ENCODE measurements around the gene LMCD1.
"Not testable (repeated sequence)": the region's sequence is repeated elsewhere in the genome, so short reads cannot be mapped to it uniquely, and the experiment has no call there.

Gene LMCD1

DNA sequence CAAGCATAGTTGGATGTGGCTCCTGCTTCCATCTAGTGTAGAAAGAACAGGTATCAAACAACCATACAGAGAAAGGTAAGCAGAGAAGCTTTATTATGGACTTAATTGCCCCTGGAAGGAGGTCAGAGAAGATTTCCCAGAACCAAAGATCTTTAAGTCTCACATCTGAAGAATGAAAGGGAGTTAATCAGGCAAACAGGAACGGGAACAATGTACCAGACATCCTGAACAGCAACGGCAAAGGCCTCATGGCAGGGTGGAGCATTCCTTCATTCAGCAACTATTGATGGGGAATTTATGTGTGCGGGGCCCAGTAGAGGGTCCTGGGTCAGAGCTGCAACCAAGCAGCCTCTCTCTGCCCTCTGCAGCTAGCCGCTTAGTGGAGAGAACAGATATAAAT, 61.5 kb downstream of the LMCD1 start:
- DNase-seq, result no peak

DNA sequence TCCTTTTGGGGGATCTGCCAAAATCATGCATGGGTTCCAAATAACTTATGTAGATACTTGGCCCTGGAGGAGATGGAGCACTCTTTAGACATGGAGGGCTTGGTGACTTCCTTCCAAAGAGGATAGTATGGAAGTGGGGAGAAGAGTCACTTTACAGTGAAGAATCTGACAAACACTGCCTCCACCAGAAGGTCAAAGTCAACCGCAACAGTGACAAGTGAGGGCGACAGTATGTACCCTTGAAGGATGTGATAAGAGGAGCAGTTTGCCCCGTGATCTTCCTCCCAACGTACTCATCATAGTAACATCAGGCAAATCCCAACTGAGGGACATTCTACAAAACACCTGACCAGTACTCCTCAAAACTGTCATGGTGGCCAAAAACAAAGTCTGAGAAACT, 62.0 kb downstream of the LMCD1 start:
- no peak for DNase-seq

DNA sequence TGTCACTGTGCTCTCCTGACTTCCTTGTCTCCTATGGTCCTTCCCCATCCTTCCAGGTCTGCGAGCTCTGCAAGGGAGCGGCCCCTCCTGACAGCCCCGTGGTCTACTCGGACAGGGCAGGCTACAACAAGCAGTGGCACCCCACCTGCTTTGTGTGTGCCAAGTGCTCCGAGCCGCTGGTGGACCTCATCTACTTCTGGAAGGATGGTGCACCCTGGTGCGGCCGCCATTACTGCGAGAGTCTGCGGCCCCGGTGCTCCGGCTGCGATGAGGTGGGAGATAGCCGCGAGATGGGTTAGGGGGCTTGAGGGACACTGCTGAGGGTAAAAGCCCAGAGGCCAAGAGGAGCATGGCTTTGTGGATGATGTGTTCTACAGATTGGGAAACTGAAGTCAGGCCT, 63.8 kb downstream of the LMCD1 start:
- DNase-seq, result no peak

DNA sequence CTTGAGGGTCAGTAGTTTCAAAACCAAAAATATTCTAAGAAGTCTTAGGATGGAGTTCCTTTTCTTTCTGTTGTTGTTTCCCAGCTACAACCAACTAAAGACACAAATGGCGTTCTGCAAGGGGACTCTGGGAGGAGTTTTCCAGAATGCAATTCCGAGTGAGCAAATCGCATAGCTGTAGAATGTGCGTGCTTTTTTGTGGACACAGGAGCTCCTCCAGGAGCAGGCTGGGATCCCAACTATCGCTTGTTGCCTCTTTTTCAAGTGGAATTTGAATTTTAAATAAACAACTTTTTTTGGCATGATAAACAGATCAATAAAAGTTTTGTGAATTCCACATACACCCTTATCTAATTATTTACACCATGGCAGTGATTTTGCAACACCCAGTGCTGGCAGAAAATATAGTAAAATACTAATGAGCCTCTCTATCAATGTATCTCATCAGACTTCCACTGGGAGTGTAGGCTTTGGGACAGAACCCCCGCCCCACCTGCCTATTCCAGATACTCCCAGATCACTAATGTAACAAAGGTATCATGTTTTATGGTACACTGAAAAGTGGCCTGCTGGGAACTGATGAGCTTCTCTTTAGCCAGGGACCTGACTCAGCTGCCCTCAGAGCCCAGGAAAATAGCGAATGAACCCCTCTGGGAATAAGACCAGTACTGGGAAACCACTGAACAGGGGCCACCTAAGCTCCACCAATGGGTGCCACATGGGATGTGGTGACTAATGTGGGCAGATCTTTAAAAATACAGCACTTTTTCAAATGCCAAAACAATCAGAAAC, 66.4 kb downstream of the LMCD1 start:
- no peak for DNase-seq

DNA sequence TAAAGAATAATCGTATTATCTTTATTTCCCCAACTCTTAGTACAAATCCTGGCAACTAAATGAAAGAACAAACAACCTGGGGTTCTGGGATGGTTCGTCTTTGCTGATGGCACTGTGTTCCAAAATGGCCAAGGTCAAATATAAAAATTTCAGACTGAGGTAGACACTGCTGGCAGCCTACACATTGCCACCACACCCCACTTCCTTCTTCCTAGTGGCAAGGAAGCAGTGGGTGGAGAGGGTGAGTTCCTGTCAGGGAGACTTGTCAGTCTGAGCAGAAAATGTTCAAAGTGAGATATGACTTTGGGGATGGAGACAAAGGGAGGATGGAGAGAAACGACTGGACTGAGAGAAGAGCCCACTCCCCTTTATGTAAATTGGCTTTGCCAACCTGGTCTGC, 69.6 kb downstream of the LMCD1 start:
- no peak for DNase-seq

DNA sequence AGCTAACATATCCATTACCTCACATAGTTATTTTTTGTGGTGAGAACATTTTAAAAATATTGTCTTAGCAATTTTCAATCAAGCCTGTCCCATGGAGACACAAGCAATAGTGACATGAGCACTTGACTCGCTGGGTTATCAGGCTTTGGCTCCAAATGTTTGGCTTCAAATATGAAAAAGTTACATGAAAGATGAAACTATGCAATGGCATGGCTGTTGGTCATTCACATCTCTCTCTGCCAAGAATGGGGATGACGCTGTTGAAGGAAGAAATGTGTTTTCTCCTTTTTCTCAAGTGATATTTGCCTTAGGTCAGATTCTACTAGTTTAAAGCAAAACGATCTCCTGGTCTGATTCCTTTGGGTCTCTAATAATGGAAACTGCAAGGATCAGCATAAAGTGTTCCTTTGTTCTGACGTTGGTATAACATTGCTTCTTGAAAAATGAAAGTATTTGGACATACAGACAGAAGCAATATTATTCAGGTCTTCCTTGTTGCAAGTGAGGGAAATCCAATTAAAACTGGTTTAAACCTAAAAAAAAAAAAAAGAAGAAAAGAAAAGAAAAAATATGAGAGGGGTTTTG, 71.8 kb downstream of the LMCD1 start:
- no peak for DNase-seq

DNA sequence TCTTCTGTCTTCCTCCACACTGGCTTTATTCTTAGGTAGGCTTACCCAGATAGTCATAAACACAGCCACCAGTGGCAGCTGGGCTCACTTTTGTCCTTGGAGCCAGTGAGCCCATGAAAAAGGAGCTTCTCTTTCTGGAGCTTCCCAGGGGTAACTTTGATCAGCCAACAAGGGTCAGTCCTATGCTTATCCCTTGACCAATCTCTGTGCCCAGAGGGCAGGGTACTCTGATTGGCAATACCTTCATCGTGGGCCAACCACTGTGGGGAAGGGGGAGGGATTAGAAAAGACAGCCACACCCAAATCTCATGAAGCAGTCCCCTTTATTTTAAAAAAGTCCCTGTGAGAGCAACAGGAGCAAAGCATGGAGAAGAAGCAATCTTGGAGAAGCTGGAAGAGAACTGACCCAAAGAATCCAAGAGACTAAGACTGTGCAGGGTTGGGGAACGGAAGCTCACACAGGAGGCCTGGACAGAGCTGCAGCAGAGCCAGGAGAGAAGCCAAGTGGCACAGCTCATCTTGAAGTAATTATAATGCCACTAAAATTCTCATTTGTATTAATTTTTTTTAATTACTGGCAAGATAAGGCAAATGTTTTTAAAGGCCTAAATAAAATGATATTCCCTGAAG, 72.5 kb downstream of the LMCD1 start:
- no peak for DNase-seq

DNA sequence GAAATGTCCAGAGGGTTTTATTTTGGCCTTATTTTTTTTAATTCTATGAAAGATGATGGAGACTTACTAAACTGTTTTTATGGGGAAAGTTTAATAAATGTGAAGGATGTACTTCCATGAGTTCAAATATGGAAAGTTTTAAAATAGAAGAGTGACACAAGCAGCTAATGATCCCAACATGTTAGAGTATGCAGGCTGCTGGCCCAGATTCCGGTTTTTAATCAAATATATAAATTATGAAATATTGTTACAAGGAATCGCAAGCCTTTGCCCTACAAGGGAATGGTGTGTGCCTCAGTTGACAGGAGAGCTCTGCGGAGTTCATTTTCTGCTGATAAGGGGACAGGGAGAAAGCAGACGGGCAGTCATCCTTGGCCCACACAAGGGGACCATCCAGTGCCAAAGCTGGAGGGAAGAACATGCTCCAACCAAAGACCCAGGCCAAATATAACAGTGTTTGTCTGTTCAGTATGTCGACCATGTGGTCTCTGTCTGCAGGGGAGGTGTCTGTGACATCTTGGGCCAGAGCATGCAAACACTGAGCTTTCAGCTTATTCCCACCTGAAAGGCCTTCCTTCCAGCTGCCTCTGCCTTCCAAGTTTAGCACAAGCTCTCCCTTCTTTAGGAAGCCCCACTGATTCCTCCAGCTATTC, 73.2 kb downstream of the LMCD1 start:
- no peak for DNase-seq

DNA sequence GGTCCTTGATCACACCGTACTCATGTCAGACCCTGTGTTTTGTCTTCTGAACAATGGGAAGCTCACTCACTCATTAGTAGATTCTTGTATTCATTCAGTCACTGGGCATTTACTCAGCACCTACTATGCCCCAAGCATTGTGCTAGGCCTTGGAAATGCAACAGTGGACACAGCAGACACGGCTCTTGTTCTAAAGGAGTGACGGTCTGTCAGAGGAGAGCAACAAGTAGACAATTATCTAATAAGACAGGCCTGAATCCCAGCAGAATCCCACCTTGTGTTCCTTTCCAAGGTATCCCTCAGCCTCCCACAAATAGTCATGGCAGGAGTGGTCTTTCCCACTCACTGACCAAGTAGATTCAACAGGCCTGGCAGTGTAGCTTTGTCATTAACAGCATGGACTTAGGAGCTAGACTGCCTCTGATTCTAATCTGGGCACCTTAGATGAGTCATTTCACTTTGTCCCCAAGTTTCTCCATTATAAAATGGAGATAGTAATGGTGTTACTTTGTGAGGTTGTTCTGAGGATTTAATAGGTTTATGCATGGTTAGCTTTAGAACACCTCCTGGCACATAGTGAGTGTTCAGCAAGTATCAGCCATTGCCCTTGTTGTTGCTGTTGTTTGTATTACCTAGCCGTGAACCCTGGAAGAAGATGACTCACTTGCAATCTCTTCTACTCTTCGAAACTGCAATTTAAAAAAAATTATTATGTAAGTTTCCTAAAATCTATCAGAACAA, 73.9 kb downstream of the LMCD1 start:
- no peak for DNase-seq

DNA sequence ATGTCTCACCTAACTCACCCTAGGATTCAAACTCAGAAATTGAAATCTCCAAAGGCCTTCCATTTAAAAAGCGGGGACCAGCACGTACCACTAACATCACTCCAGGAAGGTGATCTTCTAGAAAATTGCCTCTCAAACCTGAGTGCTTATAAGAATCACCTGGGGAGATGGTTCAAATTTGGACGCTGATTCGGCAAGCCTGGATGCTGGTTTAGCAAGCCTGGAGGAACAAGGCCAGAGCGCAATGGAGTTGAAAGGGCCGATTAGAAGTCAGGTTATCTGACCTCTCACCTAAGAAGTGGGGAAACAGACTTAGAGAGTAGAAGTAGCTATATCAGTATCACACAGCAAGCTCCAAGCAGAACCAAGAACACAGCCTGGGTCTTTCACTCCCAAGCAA, 74.8 kb downstream of the LMCD1 start:
- no peak for DNase-seq

DNA sequence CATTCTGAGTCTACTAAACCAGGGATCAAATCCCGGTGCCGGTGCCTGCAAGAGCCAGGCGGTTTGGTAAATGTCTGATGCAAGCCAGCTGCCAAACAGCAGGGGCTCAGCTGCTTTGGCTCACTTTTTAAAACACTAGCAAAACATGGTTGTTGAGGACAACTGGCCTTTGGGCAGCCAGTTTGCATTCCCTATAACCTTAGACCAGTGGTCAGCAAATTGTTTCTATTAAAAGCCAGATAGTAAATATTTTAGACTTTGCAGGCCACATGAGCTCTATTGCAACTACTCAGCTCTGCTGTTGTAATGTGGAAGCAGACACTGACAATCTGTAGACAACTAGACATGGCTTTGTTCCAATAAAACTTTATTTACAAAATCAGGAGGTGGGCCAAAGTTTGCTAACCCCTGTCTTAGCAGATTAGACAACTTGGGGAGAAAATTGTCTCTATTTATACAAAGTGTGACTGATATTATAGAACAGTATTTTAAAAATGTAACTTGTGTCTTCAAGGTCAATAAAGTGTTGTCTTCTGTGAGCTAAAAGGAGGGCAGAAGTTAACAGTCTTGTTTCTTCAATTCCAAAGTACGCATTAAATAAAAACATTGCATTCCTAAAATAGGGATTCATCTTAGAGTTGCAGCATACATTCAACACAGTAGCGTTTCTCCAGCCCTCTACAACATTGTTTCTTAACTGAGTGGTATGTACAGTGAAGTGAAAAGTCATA, 75.4 kb downstream of the LMCD1 start:
- no peak for DNase-seq

DNA sequence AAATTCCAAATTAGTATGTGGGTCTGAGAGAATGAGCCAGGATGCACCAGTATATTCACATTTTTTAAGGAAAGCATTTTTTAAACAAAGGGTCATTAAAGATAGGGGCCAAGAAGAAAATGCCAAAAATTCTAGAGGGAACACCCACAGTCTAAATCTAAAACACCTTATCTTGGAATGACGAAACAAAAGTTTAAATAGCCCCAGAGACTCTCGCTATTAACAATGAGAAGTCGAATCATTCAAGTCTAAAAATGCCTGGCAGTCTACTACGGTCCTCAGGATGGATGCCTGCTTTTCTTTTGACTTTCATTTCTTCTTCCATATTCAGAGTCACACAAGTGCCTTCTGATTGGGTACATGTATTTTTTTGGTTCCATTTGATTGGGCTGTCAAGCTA, 76.7 kb downstream of the LMCD1 start:
- no peak for DNase-seq

DNA sequence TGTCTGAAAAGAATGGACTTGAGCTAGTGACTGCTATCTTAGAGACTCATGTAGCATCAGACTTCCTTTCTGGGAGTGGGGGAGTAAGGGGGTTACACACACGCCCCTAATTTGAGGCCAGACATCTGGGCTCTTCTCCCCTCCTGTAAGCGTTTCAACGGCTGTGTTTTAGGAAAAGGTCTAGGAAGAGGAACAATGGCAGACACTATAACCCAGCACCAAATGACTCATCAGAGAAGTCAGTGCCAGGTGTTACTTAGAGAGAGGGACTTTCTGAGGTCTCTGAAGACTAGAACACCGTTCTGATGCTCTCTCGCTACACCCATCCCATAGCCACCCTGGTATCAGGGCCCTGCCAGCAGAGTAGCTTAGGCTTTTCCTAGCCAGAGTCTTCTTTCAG, 77.5 kb downstream of the LMCD1 start:
- DNase-seq, result no peak

DNA sequence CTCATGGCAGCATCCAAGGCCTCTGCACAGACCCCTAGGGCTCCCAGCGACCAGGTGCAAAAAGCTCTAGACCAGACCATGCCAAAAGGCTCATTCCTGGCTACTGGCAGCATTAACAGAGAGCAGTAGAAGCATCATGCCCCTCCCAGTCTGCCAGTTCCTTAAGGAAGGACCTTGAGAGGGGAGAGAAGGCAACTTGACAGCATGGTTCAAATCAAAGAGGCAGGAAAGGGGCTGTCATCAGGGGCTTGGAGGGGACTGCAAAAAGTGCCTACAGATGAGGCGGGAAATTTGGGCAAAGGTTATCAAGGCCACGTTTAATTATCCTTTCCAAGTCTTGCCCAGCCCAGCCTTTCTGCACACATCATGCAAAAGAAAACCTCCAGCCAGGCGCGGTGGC, 78.3 kb downstream of the LMCD1 start:
- DNase-seq, result no peak

DNA sequence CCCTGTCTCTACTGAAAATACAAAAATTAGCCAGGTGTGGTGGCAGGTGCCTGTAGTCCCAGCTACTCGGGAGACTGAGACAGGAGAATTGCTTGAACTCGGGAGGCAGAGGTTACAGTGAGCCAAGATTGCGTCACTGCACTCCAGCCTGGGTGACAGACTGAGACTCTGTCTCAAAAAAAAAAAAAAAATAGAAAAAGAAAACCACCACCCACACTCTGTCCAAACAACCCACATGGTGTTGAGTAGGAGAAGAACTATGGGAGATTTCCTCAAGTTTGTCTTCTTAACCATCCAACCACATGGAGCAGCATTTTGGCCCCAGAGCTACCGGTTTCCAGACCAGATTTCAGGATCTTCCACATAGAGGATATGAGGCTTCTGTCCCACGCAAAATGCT, 78.8 kb downstream of the LMCD1 start:
- DNase-seq, result not testable (repeated sequence)

DNA sequence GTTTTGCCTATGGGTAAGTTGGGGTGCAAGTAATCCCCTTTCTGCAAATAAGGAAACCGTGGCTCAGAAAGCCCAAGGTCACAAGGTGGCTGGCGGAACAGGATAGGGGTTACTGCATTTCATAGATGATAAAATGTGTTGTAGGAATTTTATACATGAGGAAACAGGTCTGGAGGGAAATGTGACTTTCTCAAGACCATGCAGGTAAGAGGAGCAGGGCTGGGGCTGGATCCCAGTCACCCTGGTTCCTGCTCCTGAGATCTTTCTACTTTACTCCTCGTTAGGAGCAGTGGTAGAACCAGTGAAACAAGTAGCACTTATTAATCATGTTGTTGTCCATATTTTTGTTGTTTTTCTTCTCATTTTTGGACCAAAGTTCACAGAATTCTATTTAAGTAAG, 79.8 kb downstream of the LMCD1 start:
- DNase-seq, result no peak

DNA sequence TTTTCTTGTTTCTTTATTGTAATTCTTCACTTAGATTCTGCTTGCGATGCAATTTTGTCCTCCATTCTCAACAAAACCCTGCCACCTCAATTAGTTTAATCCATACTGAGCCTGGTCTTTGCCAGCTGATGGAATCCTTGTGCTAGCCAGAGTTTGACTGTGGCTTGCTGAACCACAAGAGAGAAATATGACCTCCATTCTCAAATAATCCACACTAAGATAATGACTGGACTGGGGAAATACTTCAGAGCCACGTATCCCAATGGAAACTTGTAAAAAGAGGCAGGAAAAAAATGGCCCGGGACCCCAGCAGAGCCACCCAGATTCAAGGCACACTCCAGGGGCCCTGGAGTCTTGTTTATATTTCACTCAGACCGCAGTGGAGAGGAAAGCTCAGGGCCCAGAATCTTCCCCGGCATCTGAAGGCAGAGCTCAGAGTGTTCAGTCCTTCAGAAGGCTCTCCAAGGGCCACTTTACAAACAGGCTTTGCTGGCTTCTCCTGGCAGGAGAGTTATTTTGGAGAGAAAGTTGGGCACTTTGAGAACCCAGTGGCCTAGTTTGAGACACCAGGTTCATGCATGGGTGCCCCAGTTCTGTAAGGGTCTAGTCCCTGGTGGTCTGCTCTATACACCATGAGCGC, 80.3 kb downstream of the LMCD1 start:
- DNase-seq, result no peak

DNA sequence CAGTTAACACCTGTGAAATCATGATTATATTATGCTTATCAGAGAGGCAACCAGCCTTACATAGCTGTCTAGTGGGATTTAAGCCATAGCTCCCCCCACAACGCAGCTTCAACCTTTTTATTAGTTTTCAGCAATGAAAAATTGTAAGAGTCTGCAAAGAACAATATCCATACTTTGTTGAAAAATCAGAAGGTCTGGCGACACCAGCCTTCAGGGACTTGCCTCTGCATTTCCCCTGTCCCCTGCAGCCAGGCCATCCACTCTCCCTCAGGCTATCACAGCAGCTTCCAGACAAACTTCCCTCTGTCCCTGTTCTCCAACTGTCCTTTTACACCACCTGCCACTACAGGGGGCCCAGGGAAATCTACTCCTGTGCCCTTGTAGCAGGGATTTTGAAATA, 83.0 kb downstream of the LMCD1 start:
- no peak for DNase-seq

DNA sequence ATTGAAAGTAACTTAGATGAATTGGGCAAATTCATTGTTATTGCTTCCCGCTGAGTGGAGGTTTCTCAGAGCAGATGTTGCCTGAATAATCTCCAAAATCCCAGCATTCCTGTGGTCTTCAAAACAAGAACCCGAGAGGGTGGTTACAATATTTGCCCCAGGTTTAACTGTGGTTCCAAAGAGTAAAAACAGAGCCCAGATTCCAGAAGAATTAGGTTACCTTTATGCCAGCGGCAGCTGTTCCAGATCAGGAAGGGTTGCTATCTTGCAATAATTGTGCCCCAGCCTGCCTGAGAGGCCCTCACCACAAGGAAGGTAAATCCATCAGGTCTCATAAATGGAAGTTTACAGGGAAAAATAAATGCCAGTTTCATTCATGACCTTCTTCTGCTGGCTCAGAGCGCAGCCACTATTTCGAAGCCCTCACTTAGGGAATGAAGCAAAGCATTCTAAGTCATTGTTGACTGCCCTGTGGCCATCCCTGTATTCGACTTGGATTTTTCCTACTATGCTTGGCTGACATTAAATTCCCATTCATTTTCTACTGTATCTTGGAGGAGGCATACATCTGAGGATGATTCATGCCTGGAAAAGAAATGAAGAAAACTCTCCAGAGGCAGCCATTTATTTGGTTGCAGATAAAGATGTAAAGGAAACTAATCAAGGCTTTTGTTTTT, 88.4 kb downstream of the LMCD1 start:
- DNase-seq, result no peak

DNA sequence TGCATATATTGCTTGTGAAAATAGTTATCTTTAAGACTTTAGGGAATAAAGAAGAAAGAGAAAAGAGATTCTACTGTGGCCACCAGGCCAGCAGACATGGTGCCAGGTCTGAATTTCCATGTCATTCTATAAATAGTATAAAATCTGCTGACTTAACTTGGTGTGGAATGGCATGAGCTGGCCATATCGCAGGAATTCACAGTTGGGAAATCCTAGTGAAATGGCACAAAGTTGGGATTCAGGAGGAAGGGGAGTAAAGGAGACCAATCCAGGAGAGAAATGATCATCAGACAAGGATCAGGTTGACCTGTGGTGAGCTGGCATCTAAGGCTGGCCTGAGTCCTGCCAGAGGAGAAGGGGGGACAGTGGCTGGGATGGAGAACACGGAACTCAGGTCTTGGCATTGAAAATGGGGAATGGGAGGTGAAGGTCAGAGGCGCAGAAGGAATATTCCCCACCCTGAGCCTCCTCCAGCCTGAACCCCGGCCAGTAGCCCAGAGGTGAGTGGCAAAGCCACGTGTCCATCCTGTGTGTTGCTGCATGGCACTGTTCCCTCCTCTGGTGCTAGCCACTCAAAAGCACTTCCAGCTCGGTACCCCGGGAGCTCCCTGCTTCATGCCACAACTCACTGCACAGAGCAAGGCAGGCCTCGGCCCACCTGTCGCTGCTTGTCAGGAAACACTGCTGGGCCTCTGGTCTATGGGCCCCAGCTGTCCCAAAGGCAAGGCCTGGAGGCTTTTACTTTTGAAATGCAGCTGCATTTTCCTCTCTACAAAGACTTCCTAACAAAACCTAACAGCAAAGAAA, 91.6 kb downstream of the LMCD1 start:
- DNase-seq, result no peak

DNA sequence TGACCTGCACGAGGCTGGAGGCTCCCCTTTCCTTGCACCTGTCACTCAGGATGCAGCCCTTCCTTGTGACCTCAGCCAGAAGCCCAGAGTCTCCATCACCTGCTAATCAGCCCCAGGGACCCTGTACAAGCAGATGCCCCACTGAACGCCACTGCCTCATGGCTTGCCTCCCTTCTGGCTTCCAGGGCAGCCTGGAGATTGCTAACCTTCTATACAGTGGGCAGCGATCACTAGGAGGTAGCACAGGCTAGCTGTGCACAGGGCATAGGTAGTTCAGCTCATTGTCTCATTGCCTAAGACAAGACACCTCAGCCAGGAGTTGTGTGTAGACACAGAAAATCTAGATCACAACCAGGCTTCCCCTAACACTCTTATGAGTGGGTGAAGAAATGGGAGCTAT, 93.6 kb downstream of the LMCD1 start:
- no peak for DNase-seq
